Fibroblast of the aortic adventitia (primary cell): Measurements from ENCODE around the gene FOXO1. TPM values are rescaled to one million over a fixed set of nuclear protein-coding genes. Genes with fewer than 3 reads are reported as not detected.

Experiments
- DNase-seq: peaks from one replicate; pipeline ENCODE4 v3.0.0-alpha.2; 2010; ENCODE audit warnings: low read depth
- H3K4me3 ChIP-seq: 2 replicates; pipeline ENCODE4 v1.5.1; 2011; ENCODE audit warnings: low read depth, mild to moderate bottlenecking, control low read depth, low read length, moderate library complexity
- total RNA-seq: library from RNA; depleted of rRNA; stranded (reverse); fragments of >200 nt; gene quantifications from 2 replicates; pipeline ENCODE4 v1.2.3, GENCODE V29; 2012; ENCODE audit warnings: low replicate concordance
- TF ChIP-seq, protein P1 (sequence below): IDR thresholded peaks from 2 replicates; pipeline ENCODE4 v1.5.1; 2011; ENCODE audit warnings: mild to moderate bottlenecking, low read length, control low read depth, inconsistent platforms; ENCODE audit not compliant: insufficient read depth

The FOXO1 gene
- total RNA-seq, 1 donor = 3.2 TPM

DNA sequence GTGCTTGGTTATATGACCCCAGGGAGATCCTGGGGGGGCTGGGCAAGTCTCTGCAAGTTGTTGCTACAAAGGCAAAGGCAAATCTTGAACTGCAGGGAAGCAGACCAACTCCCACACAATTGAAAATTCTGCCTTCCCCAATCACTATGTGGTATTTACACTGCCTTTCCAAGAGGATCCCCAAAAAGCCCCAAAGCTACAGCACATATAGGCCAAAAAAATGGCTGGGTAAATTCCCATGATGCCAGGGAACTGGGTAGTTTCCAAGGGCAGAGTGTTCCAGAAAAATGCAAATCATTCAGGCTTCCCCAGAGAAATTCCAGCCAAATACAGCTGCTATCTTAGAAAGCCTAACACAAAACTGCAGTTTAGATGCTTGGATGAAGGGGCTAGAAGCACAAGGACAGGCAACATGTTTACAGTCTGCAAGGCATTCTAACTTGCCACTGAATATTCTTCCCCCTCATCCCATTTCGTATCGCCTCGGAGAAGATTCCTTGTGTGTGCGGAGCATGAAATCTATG lies 6.2 kb downstream of the FOXO1 start:
- peak; percentile 52 for DNase-seq
- H3K4me3 ChIP-seq = no peak overlapping the region
- TF ChIP-seq, protein P1, sequence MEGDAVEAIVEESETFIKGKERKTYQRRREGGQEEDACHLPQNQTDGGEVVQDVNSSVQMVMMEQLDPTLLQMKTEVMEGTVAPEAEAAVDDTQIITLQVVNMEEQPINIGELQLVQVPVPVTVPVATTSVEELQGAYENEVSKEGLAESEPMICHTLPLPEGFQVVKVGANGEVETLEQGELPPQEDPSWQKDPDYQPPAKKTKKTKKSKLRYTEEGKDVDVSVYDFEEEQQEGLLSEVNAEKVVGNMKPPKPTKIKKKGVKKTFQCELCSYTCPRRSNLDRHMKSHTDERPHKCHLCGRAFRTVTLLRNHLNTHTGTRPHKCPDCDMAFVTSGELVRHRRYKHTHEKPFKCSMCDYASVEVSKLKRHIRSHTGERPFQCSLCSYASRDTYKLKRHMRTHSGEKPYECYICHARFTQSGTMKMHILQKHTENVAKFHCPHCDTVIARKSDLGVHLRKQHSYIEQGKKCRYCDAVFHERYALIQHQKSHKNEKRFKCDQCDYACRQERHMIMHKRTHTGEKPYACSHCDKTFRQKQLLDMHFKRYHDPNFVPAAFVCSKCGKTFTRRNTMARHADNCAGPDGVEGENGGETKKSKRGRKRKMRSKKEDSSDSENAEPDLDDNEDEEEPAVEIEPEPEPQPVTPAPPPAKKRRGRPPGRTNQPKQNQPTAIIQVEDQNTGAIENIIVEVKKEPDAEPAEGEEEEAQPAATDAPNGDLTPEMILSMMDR = no peak

DNA sequence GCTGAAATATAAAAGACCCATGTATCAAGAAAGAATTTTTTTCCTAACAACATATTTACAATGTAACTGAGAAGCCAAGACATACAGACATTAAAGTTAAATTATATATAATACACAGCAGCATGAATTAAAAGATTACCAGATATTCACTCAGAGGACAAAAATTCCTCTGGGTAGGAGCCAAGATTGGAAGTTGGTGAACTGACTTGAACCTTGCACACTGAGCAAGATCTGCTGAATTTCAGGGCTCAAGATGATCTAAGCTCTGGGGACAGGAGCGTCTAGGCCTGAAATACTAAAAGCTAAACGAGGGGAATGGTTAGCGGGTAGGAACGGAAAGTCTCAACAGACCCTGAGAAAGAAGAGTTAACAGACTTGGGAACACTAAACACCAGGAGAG lies 8.5 kb downstream of the FOXO1 start:
- peak; percentile 39 for DNase-seq
- TF ChIP-seq, protein P1 = no peak
- H3K4me3 ChIP-seq = no peak overlapping the region

DNA sequence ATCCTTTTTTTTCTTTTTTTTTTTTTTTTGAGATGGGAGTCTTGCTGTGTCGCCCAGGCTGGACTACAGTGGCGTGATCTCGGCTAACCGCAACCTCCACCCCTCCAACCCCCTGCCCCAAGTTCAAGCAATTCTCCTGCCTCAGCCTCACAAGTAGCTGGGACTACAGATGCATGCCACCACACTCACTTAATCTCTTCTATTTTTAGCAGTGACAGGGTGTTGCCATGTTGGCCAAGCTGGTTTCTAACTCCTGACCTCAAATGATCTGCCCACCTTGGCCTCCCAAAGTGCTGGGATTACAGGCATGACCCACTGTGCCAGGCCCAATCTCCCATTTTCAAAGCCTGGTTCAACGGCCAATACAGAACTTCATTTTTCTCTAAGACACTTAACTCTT lies 9.1 kb downstream of the FOXO1 start:
- H3K4me3 ChIP-seq = no peak overlapping the region
- TF ChIP-seq, protein P1 = no peak
- no peak for DNase-seq

DNA sequence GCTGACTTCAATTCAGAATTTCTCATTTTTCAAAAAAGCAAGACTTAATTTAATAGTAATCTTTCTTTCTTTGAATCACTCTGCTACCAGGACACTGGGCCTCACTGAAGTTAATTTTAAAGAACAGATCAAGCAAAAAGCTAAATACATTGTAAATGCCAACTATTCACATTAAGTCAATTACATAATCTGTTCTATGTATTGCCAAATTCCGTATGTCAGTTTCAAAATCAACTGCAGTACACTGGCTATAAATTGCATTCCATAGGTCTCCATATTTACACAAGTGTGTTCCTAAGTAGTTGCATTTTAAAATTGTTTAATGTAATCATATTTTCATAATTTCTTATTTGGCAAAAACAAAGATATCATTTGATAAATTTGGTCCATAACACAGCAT lies 10.1 kb downstream of the FOXO1 start:
- DNase-seq = no peak
- H3K4me3 ChIP-seq = no peak overlapping the region
- TF ChIP-seq, protein P1 = no peak

DNA sequence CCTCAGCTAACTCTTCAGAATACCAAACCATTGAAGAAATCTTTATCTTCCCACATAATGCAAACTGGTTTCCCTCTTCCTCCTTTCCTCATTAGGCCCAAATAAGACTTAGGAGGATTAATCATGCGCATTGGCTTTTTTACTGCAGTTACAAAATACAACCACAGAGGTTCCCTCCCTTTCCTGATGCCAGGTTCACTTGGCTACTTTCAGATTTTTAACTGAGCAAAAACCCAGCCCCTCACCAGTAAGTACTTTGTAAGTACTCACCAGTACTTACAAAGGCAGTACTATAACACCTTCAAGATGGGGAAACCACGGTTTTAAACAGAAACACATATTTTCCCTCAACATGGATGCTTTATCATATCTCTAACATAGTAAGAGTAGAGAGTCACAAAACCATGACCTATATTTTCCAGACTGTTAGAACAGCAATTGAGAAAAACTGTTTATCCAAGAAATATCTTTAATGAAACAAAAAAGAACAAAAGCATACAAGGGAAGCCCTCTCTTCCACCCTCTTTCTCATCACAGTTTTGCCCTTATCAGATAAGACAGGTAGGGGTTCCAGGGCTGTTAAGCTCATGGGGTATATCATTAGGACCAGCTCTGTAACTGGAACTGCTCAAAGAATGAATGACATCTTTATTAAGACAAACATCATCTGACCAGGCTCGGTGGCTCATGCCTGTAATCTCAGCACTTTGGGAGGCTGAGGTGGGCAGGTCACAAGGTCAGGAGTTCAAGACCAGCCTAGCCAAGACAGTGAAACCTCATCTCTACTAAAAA lies 12.7 kb downstream of the FOXO1 start:
- DNase-seq = peak; percentile 45
- no peak overlapping the region for H3K4me3 ChIP-seq
- TF ChIP-seq, protein P1 = peak; percentile 3

DNA sequence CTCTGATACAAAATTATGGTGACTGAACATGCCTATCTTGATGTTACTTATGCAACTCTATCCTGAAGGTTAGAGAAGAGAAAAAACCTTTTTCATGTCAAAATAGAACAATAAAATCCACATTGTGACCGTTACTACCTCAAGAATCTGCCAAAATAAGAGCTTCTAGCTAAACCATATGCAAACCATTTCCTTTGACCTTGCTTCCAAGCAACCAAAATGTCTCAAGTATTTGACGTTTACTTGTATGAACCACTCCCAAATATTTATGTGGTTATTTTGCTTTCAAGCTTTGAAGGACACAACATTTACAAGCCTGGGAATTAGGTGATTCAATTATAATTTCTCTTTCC lies 13.9 kb downstream of the FOXO1 start:
- H3K4me3 ChIP-seq = no peak overlapping the region
- DNase-seq = no peak
- TF ChIP-seq, protein P1 = no peak
